GM12892 (cell line): ENCODE results near the gene KIR3DL2. TPM values are rescaled to one million over a fixed set of nuclear protein-coding genes. Genes with fewer than 3 reads are reported as not detected.
"Not testable (repeated sequence)": the region's sequence is repeated elsewhere in the genome, so short reads cannot be mapped to it uniquely, and the experiment has no call there.

ENCODE experiments used
- DNase-seq: peaks from one replicate; pipeline ENCODE4 v3.0.0; 2011; ENCODE audit not compliant: insufficient read length
- FAIRE-seq: peaks from 2 replicates; lab custom pipeline; 2011; peaks lifted over from hg19 to GRCh38; lab: Jason Lieb, UNC
- POLR2A ChIP-seq: IDR thresholded peaks from 2 replicates; pipeline ENCODE4 v1.6.1; 2011; ENCODE audit warnings: low read depth, low read length, control low read depth
- POLR2AphosphoS5 ChIP-seq: IDR thresholded peaks from 2 replicates; pipeline ENCODE4 v1.6.1; 2011; ENCODE audit warnings: low read depth, low read length, control low read depth
- TAF1 ChIP-seq: IDR thresholded peaks from 2 replicates; pipeline ENCODE4 v1.6.1; 2011; ENCODE audit warnings: low read depth, mild to moderate bottlenecking, control low read depth, low read length, borderline replicate concordance
- polyA plus RNA-seq: library from polyadenylated mRNA; unstranded; fragments of >200 nt; gene quantifications from one replicate; pipeline ENCODE4 v1.2.1, GENCODE V29; 2012; ENCODE audit warnings: missing spikeins, inconsistent platforms; ENCODE audit not compliant: missing spikeins

KIR3DL2 gene
- polyA plus RNA-seq = not detected

DNA sequence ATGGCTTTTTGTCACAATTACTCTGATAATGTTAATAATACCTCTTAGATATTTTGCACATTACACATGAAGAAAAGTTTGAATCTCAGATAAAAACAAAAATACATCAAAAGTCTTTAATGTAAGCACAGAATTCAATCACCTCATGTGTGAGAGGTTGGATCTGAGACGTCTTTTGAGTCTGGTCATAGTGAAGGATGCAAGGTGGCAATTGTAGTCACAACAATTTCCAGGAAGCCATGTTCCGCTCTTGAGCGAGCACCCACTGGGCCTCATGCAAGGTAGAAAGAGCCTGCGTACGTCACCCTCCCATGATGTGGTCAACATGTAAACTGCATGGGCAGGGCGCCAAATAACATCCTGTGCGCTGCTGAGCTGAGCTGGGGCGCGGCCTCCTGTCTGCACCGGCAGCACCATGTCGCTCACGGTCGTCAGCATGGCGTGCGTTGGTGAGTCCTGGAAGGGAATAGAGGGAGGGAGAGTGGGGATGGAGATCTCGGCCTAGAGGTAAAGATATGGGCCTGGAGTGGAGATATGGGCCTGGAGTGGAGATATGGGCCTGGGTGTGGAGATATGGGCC lies at the start of gene KIR3DL2:
TSS of gene KIR3DL2 (plus strand) at position 383 of the 580 bp plus-strand sequence. CDS start at position 416, 33 bp downstream.
- DNase-seq, FAIRE-seq: not testable (repeated sequence)

DNA sequence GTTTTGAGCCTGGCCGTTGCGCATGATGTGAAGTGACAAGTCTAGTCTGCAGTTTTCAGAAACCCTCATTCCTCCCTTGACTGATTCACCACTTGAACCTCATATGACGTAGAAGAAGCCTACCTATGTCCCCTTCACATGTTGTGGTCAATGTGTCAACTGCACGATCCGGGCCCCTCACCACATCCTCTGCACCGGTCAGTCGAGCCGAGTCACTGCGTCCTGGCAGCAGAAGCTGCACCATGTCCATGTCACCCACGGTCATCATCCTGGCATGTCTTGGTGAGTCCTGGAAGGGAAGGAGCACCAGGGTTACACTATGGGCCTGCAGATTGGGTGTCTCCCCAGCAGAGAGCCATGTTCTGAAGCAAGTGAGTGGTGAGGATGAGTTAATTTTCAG lies 46.8 kb upstream of the KIR3DL2 start, which contains the start of gene KIR2DL4:
TSS of gene KIR2DL4 (plus strand) at position 201 of the 400 bp plus-strand sequence. CDS start at position 243, 42 bp downstream.
- no peak for TF ChIP-seq POLR2A
- no peak for TF ChIP-seq POLR2AphosphoS5
- TF ChIP-seq TAF1 = no peak
- DNase-seq = no peak
- FAIRE-seq = no peak

DNA sequence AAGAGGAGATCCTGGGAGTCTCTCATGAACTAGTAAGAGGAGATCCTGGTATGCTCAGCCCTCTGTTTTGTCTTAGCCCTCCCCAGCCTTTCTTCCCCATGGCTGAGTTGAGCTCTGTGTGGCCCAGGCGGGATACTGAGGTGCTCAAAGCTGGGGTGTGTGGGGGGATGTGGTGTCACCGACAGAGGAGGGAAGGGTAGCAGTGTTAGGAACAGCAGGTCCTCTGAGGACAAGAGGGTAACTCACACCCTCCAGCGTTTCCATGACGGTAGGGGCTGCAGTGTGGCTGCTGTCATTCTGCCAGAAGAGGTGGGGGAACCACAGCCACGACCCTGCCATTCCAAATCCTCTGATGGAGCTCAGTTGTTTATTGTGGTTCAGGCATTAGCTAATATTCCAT lies 46.1 kb upstream of the KIR3DL2 start:
- TF ChIP-seq POLR2AphosphoS5 (no peak), POLR2A (no peak)
- DNase-seq (no peak), FAIRE-seq (no peak)

DNA sequence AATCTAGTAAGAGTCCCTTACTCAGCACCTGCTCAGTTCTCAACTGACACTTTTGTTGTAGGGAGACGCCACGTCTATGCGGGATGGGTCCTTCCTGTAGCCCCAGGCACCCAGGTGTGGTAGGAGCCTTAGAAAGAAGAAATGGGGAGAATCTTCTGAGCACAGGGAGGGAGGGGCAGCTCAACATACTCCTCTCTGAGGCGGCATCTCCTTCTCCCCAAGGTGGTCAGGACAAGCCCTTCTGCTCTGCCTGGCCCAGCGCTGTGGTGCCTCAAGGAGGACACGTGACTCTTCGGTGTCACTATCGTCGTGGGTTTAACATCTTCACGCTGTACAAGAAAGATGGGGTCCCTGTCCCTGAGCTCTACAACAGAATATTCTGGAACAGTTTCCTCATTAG lies 45.7 kb upstream of the KIR3DL2 start:
- FAIRE-seq (no peak), DNase-seq (no peak)
- TF ChIP-seq TAF1 (no peak), POLR2AphosphoS5 (no peak), POLR2A (no peak)

DNA sequence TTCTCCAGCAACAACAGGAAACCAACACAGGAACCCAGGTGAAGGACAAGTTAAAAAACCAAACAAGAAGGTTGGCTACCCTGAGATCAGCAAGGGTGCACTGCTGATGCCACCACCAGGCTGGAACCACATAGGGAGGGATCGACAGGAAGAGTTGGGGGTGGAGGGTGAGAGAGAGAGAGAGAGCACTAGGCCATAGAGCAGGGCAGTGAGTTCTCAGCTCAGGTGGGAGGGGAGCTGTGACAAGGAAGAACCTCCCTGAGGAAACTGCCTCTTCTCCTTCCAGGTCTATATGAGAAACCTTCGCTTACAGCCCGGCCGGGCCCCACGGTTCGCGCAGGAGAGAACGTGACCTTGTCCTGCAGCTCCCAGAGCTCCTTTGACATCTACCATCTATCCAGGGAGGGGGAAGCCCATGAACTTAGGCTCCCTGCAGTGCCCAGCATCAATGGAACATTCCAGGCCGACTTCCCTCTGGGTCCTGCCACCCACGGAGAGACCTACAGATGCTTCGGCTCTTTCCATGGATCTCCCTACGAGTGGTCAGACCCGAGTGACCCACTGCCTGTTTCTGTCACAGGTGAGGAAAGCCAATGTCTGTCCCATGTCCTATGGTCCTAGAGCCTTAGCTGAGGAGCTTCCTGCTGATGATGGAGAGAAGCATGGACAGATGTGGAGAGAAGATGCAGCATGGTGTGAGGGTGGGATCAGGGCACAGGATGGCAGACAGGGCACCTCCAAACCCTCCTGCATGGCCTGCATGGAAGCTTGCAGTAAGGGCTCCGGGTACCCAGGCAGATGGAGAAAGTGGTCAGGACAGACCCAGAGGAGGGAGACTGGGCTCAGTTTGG lies 44.4 kb upstream of the KIR3DL2 start:
- DNase-seq (no peak), FAIRE-seq (no peak)
- no peak for TF ChIP-seq POLR2A
- TF ChIP-seq TAF1 = no peak
- TF ChIP-seq POLR2AphosphoS5 = no peak

DNA sequence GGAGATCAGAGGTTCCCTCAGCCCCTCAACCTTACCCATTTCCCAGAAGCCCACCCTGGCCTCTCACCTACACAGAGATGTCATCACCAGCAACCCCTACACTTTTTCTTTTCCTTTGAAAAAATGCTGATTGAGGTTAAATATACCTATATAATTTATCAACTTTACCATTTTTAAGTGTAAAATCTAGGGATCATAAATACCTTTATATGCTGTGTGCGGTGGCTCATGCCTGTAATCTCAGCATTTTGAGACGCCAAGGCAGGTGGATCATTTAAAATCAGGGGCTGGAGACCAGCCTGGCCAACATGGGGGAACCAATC lies 43.8 kb upstream of the KIR3DL2 start:
- TF ChIP-seq POLR2A = no peak
- TF ChIP-seq POLR2AphosphoS5 = no peak
- no peak for TF ChIP-seq TAF1
- no peak for FAIRE-seq

DNA sequence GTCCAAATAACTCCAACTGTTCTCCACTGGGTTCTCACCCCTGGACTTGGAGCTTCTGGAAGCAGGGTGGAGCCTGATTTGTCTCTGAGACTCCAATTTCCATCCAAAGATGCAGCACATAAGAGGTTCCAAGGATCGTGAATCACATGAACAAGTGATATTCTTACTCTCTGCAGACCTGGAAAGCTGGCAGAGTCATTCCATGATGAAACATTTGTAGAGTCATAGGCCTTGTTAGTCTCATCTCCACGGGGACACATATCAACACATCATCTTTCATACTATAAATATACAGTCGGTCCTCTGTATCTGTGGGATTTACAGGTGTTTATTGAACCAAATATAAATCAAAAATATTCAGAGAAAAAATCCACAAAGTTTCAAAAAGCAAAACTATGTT lies 35.7 kb upstream of the KIR3DL2 start:
- not testable (repeated sequence) for FAIRE-seq, DNase-seq

More for the DNA sequence above, 43.8 kb upstream of the KIR3DL2 start:
- DNase-seq = no peak

DNA sequence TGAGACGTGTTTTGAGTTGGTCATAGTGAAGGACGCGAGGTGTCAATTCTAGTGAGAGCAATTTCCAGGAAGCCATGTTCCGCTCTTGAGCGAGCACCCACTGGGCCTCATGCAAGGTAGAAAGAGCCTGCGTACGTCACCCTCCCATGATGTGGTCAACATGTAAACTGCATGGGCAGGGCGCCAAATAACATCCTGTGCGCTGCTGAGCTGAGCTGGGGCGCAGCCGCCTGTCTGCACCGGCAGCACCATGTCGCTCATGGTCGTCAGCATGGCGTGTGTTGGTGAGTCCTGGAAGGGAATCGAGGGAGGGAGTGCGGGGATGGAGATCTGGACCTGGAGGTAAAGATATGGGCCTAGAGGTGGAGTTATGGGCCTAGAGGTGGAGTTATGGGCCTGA lies 34.0 kb upstream of the KIR3DL2 start, which contains the start of gene KIR3DL1:
TSS of gene KIR3DL1 (plus strand) at position 218 of the 400 bp plus-strand sequence.
- not testable (repeated sequence) for DNase-seq, FAIRE-seq

DNA sequence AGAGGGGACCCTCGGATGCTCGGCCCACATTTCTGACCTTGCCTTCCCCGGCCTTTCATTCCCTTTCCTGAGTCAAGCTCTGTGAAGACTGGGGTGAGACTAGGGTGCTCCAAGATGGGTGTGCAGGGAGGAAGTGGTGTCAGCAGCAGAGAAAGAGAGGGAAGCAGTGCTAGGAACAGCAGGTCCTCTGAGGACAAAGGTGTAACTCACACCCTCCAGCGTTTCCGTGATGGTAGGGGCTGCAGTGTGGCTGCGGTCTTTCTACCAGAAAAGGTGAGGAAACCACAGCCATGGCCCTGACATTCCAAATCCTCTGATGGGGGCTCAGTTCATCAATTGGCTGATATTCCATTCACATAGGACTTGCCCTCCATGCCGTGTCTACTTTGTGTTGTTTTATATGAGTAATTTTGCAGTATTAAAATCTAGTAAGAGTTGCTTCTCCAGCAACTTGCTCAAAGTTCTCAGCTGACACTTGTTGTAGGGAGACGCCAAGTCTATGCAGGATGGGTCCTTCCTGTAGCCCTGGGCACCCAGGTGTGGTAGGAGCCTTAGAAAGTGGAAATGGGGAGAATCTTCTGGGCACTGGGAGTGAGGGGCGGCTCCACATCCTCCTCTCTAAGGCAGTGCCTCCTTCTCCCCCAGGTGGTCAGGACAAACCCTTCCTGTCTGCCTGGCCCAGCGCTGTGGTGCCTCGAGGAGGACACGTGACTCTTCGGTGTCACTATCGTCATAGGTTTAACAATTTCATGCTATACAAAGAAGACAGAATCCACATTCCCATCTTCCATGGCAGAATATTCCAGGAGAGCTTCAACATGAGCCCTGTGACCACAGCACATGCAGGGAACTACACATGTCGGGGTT lies 32.3 kb upstream of the KIR3DL2 start:
- no peak for FAIRE-seq
- TF ChIP-seq POLR2AphosphoS5 (no peak), POLR2A (no peak), TAF1 (no peak)
- no peak for DNase-seq

DNA sequence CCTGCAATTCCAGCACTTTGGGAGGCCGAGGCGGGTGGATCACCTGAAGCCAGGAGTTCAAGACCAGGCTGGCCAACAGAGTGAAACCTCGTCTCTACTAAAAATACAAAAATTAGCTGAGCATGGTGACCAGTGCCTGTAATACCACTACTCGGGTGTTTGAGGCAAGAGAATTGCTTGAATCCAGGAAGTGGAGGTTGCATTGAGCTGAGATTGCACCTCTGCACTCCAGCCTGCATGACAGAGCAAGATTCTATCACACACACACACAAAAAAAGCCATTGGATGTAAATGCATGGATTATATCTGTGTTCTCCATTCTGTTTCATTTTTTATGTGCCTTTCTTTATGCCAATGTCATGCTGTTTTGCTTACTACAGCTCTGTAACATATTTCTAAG lies 25.8 kb upstream of the KIR3DL2 start:
- not testable (repeated sequence) for DNase-seq, FAIRE-seq

DNA sequence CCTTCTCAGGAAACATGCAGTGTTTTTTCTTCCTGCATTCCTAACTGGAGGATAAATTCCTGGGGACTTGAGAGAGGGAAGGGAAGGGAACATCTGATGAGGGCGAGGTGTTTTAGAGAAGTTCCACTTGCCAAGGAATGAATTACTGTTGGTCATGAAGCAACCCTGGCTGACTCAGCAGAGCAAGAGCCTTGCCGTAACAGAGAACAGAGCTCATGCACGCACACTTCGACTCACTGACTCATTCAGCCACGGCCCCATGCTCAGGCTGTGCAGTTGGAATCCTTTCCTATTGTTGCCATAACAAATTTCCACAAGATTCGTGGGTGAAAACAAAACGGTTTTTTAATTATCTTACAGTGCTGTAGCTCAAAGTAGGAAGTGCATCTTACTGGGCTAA lies 24.9 kb upstream of the KIR3DL2 start:
- not testable (repeated sequence) for FAIRE-seq

DNA sequence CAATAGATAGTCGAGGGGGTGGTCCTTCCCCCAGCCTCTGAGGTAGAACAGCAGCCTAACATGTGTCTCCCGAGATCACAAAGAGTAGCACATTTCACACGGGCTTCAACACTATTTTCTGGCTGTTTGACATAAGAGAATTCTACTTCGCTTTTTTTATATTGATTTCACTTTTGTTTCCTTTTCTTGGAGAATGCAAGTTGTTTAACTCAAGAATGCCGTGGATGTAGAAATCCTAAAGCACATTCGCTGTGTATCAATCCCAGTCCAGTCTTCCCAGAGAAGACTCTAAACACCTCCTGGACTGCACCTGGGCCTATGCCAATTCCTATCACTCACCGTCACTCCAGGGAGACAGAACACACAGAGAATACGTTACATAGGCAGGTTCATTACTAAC lies 22.2 kb upstream of the KIR3DL2 start:
- not testable (repeated sequence) for FAIRE-seq, DNase-seq

More for the DNA sequence above, 24.9 kb upstream of the KIR3DL2 start:
- not testable (repeated sequence) for DNase-seq

DNA sequence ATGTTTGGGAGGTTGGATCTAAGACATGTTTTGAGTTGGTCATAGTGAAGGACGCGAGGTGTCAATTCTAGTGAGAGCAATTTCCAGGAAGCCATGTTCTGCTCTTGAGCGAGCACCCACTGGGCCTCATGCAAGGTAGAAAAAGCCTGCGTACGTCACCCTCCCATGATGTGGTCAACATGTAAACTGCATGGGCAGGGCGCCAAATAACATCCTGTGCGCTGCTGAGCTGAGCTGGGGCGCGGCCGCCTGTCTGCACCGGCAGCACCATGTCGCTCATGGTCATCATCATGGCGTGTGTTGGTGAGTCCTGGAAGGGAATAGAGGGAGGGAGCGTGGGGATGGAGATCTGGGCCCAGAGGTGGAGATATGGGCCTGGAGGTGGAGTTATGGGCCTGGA lies 17.7 kb upstream of the KIR3DL2 start, which contains the start of gene KIR2DS4:
TSS of gene KIR2DS4 (plus strand) at position 181 of the 400 bp plus-strand sequence.
- FAIRE-seq, DNase-seq: not testable (repeated sequence)

DNA sequence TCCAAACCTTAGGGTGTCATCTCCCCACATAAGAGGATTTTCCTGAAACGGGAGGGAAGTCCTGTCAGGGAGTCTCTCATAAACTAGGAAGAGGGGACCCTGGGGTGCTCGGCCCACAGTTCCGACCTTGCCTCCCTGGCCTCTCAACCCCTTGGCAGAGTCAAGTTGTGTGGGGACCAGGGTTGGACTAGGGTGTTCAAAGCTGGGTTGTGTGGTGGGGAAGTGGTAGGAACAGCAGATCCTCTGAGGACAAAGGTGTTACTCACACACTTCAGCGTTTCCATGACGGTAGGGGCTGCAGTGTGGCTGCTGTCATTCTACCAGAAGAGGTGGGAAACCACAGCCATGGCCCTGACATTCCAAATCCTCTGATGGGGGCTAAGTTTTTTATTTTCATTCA lies 15.1 kb upstream of the KIR3DL2 start:
- not testable (repeated sequence) for FAIRE-seq, DNase-seq

DNA sequence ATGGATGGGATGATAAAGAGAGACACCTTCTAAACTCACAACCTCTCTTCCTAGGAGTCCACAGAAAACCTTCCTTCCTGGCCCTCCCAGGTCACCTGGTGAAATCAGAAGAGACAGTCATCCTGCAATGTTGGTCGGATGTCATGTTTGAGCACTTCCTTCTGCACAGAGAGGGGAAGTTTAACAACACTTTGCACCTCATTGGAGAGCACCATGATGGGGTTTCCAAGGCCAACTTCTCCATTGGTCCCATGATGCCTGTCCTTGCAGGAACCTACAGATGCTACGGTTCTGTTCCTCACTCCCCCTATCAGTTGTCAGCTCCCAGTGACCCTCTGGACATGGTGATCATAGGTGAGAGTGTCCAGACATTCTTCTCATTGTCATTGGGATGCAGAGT lies 12.7 kb upstream of the KIR3DL2 start:
- not testable (repeated sequence) for DNase-seq, FAIRE-seq

DNA sequence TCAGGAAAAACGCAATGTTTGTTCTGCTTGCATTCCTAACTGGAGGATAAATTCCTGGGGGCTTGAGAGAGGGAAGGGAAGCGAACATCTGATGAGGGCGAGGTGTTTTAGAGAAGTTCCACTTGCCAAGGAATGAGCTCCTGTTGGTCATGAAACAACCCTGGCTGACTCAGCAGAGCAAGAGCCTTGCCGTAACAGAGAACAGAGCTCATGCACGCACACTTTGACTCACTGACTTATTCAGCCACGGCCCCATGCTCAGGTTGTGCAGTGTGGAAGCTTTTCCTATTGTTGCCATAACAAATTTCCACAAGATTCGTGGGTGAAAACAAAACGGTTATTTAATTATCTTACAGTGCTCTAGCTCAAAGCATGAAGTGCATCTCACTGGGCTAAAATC lies 7.1 kb upstream of the KIR3DL2 start:
- not testable (repeated sequence) for FAIRE-seq, DNase-seq
